Right atrium auricular region (tissue), 2 donors: Measurements from ENCODE around the gene MYOD1. TPM values are rescaled to one million over a fixed set of nuclear protein-coding genes. Genes with fewer than 3 reads are reported as not detected.

Source experiments
- DNase-seq: peaks from one replicate; pipeline ENCODE4 v3.0.0-alpha.2; 2019; ENCODE audit warnings: low spot score
- H3K27ac ChIP-seq, 2 donors: fragments of 200-600 bp; sonication (generic); 1 replicate in 1 of 2; 2 replicates in 1 of 2; pipeline ENCODE4 v1.5.1; 2016 to 2019
- H3K27me3 ChIP-seq, 2 donors: fragments of 200-600 bp; sonication (generic); one replicate each; pipeline versions ENCODE4 v1.5.1 to v1.6.0; 2017 to 2019
- H3K36me3 ChIP-seq: fragments of 200-600 bp; sonication (generic); one replicate; pipeline ENCODE4 v1.5.1; 2016
- H3K4me1 ChIP-seq, 2 donors: fragments of 200-600 bp; sonication (generic); one replicate each; pipeline versions ENCODE4 v1.5.1 to v1.6.0; 2017 to 2019
- H3K4me3 ChIP-seq, 2 donors: fragments of 200-600 bp; sonication (generic); 1 replicate in 1 of 2; 2 replicates in 1 of 2; pipeline ENCODE4 v1.5.1; 2017 to 2019; ENCODE audit warnings: mild to moderate bottlenecking in 1 of 2, moderate library complexity in 1 of 2
- H3K9me3 ChIP-seq, 2 donors: fragments of 200-600 bp; sonication (generic); one replicate each; pipeline ENCODE4 v1.5.1; 2019
- total RNA-seq, 2 donors: library from RNA; depleted of rRNA; stranded (reverse); fragments of >200 nt; gene quantifications; one replicate each; pipeline ENCODE4 v1.1.0, GENCODE V29; 2016
- TF ChIP-seq, protein P1 (sequence below), 2 donors: fragments of 200-600 bp; sonication (generic); IDR thresholded peaks; one replicate each; pipeline ENCODE4 v1.5.1; 2019; ENCODE audit warnings: antibody characterized with exemption in 2 of 2

The MYOD1 gene
- total RNA-seq, 2 donors from 2014 or later, result not detected

DNA sequence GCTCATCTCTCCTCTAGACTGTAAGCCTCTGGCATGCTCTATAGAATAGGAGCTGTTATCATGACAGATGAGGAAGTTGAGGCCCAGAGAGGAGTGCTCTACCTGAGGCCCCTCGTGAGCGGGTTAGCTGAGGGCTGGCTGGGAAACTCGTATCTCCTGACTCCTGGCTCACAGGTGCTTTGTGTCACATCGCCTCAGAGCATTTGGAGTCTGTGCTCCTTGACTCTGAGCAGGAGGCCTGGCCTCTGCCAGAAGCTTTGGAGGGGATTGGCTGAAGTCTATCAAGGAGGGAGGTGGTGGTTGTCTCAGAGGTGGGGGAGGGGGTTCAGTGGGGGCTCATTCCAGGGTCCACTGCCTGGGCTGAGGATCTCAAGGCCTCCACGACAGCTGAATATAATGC lies 22.6 kb downstream of the MYOD1 start:
- Histone ChIP-seq H3K27me3 (peaks cover 1 to 20% of the 10 kb centered on the region in 2 donors), H3K27ac (no peak overlapping the region), H3K4me3 (no peak overlapping the region), H3K36me3 (no peaks in the 10 kb centered on the region), H3K4me1 (no peaks in the 10 kb centered on the region), H3K9me3 (no peaks in the 10 kb centered on the region)
- DNase-seq, result no peak
- TF ChIP-seq, protein P1, sequence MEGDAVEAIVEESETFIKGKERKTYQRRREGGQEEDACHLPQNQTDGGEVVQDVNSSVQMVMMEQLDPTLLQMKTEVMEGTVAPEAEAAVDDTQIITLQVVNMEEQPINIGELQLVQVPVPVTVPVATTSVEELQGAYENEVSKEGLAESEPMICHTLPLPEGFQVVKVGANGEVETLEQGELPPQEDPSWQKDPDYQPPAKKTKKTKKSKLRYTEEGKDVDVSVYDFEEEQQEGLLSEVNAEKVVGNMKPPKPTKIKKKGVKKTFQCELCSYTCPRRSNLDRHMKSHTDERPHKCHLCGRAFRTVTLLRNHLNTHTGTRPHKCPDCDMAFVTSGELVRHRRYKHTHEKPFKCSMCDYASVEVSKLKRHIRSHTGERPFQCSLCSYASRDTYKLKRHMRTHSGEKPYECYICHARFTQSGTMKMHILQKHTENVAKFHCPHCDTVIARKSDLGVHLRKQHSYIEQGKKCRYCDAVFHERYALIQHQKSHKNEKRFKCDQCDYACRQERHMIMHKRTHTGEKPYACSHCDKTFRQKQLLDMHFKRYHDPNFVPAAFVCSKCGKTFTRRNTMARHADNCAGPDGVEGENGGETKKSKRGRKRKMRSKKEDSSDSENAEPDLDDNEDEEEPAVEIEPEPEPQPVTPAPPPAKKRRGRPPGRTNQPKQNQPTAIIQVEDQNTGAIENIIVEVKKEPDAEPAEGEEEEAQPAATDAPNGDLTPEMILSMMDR (IDR thresholded peaks at IDR 0.05), result no peak

DNA sequence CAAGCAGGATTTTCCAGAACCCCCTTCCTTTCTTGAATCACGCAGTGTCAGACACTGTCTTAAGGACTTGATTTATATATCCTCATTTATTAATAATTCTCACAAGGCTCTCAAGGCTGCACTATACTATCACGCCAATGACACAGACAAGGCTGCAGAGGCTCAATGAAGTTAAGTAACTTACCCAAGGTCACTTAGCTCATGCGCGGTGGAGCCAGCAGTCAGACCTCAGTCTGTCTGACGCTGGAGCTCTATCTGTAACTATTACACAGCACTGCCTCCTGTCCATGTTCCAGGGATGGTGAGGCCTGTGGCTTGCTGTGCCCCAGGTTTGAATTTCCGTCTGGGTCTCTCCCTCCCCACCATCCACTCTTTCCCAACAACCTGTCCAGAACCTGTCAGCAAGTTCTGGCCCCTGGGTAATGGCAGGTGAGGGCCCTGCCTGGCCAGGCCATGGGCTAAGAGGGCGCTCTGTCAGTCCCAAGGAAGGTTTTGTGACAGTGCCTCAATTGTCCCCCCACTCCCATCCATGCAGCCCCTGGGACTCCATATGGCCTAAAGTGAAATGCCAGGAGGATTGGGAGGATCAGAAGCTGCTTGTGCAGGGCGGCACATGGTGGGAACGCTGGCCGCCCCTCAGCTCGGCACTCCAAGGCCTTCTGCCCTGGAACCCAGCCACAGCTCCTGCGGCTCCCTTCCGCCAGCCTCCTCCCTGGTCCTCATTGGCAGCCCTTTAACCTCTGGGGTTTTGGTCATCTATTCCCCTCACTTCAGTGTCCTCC lies 23.8 kb downstream of the MYOD1 start:
- Histone ChIP-seq H3K4me3 (no peak overlapping the region), H3K36me3 (no peaks in the 10 kb centered on the region), H3K4me1 (no peaks in the 10 kb centered on the region), H3K27me3 (peaks cover 0 to 9% of the 10 kb centered on the region in 2 donors), H3K27ac (no peak overlapping the region), H3K9me3 (no peaks in the 10 kb centered on the region)
- TF ChIP-seq, protein P1 (IDR thresholded peaks at IDR 0.05), result no peak
- no peak for DNase-seq

DNA sequence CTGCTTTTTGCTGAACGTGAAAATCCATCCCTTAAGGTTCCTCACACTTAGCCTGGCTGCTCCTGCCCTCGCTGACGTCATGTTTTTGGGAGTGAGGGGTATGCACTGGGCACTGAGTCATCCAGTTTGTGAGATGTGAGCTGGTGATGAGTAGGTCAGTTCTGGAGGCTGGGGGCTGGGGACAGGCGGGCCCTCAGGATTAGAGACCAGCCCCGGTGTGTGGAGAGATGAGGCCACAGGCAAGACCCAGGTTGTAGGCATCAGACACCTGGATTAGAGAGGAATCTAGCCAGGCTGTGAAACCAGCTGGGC lies 24.4 kb downstream of the MYOD1 start:
- Histone ChIP-seq H3K4me3 (no peak overlapping the region), H3K4me1 (no peaks in the 10 kb centered on the region)

DNA sequence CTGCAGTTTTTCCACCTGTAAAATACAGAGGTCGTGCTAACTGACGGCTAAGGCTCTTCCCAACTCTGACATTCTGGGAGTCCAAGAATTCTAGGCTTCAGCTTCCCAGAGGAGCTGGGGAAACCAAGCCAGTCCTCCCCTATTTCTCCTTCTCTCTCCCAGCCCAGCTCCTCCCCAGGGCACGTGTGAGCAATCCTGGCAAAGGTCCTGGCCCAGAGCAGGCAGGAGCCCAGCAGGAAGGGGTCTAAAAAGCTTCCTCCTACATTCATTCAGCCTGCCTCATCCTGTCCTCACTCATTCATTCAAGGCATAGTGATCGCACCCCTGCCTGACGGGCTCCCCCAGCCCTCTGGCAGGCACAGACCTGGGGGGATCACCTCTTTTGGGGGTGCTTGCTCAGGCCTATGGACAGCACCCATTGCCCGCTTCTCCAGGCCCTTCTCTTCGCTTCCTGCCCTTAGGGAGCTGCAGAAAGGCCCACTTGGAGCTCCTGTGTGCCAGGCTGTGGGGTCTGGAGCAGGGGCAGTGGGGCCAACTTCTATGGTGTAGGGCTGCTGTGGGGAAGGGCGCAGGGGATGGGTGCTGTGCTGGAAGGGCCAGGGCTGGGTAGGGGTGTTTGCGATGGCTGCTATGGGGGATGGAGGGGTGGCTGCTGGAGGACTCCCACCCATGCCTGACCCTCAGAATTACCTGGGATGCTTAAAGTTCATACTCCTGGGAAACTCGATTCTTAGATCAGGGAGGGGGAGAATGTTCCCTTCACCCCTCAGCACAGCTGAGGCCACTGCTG lies 25.0 kb downstream of the MYOD1 start:
- no peaks in the 10 kb centered on the region for H3K9me3 ChIP-seq
- TF ChIP-seq, protein P1 (IDR thresholded peaks at IDR 0.05), result no peak
- no peak overlapping the region for H3K4me3 ChIP-seq
- no peaks in the 10 kb centered on the region for H3K4me1 ChIP-seq
- no peak for DNase-seq
- no peak overlapping the region for H3K27ac ChIP-seq
- no peaks in the 10 kb centered on the region for H3K36me3 ChIP-seq
- no peaks in the 10 kb centered on the region for H3K27me3 ChIP-seq

More for the DNA sequence above, 24.4 kb downstream of the MYOD1 start:
- peaks cover 0 to 4% of the 10 kb centered on the region in 2 donors for H3K27me3 ChIP-seq
- no peaks in the 10 kb centered on the region for H3K36me3 ChIP-seq
- no peak for DNase-seq
- TF ChIP-seq, protein P1 (IDR thresholded peaks at IDR 0.05), result no peak
- H3K27ac ChIP-seq, result no peak overlapping the region
- H3K9me3 ChIP-seq, result no peaks in the 10 kb centered on the region

DNA sequence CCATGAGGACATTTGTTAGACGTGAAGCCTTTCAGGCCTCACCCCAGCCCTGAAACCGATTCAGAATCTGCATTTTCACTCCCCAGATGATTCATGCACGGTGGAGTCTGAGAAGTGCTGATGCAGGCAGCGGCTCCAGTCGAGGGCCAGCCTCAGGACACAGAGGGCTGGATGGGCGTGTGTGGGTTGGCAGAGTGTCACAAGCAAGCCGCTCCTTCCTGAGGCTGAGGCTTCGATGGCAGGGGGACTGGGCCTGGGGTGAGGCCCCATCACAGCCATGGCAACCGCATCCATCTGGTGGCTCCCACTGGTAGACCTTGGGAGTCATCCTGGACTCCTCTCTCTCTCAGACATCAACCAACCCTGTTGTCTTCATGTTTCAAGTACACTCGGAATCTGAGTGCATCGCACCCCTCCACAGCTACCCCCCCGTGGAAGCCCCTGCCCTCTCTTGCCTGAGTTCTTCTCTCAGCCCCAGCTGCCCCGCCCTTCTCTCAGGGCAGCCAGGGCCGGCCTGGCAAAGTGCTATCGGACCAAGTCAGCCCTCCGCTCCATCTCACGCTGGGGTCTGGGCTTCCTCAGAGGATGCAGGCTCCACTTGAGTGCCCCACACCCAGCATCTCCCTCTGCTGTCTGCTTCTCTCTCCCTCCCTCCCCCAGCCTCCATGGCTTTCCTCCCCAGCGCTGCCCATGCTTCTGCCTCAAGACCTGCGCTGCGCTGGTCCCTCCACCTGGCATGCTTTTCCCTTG lies 25.8 kb downstream of the MYOD1 start:
- Histone ChIP-seq H3K36me3 (no peaks in the 10 kb centered on the region), H3K27ac (no peak overlapping the region), H3K27me3 (no peaks in the 10 kb centered on the region), H3K4me3 (no peak overlapping the region), H3K9me3 (no peaks in the 10 kb centered on the region), H3K4me1 (no peaks in the 10 kb centered on the region)
- no peak for DNase-seq
- TF ChIP-seq, protein P1 (IDR thresholded peaks at IDR 0.05), result no peak
